GM21423 (cell line): ENCODE measurements around the gene MAZ.
A peak's percentile ranks its signal among the peaks of the same experiment; 100 is the strongest.

Source experiments
- ATAC-seq: cut with Tn5 transposase; IDR thresholded peaks from one replicate; pipeline ENCODE4 v1.9.1; 2021; ENCODE audit warnings: mild to moderate bottlenecking, moderate library complexity; ENCODE audit not compliant: unreplicated experiment

The MAZ gene

GRCh38 chr16:29809031-29809747, 2.9 kb downstream of the MAZ start:
- ATAC-seq, result no peak

GRCh38 chr16:29809850-29810698, 3.7 kb downstream of the MAZ start:
- ATAC-seq, result no peak

GRCh38 chr16:29810699-29811169, 4.4 kb downstream of the MAZ start:
- ATAC-seq, result no peak

GRCh38 chr16:29811170-29811895, 5.0 kb downstream of the MAZ start:
- no peak for ATAC-seq

GRCh38 chr16:29811896-29812665, 5.8 kb downstream of the MAZ start, which contains the start of gene PRRT2:
Gene PRRT2 (plus strand): TSS chr16:29812193. CDS start chr16:29813055, 862 bp downstream.
- ATAC-seq, result no peak

GRCh38 chr16:29812754-29813643, 6.7 kb downstream of the MAZ start:
- no peak for ATAC-seq

GRCh38 chr16:29813644-29814562, 7.6 kb downstream of the MAZ start:
- ATAC-seq, result no peak

- ATAC-seq, result no peak
These were observed 8.3 kb downstream of the MAZ start for GRCh38 chr16:29814592-29814991.

GRCh38 chr16:29815032-29815721, 8.8 kb downstream of the MAZ start:
- ATAC-seq, result no peak

GRCh38 chr16:29815793-29816693, 9.7 kb downstream of the MAZ start, which contains the start of gene PAGR1:
Gene PAGR1 (plus strand): TSS chr16:29816152. CDS start chr16:29816526, 374 bp downstream.
- peak; percentile 58 for ATAC-seq

GRCh38 chr16:29816694-29817441, 10.5 kb downstream of the MAZ start:
- ATAC-seq, result peak; percentile 3

GRCh38 chr16:29818082-29818481, 11.8 kb downstream of the MAZ start:
- no peak for ATAC-seq

GRCh38 chr16:29819506-29819905, 13.2 kb downstream of the MAZ start:
- no peak for ATAC-seq

- no peak for ATAC-seq
These were observed 14.0 kb downstream of the MAZ start, which contains the start of gene MVP for GRCh38 chr16:29820271-29820701. Gene MVP (plus strand): TSS chr16:29820462. CDS start chr16:29830550, 10,088 bp downstream.

- ATAC-seq, result peak; percentile 46
These were observed 14.7 kb downstream of the MAZ start for GRCh38 chr16:29820730-29821642.
